Mesenchymal stem cell (in vitro differentiated cells and primary cell): Measurements from ENCODE around the gene TM4SF4.

ENCODE experiments used
- DNase-seq: peaks from one replicate; pipeline ENCODE4 v3.0.0-alpha.2; 2013
- H2AFZ ChIP-seq: one replicate; pipeline ENCODE4 v1.6.1; 2013; ENCODE audit warnings: low read depth, mild to moderate bottlenecking, control low read depth, inconsistent platforms, low read length, moderate library complexity
- H2AK5ac ChIP-seq: 2 replicates; pipeline ENCODE4 v1.6.1; 2013; ENCODE audit warnings: low read length, moderate library complexity, mild to moderate bottlenecking, inconsistent platforms; ENCODE audit not compliant: severe bottlenecking
- H2BK120ac ChIP-seq: one replicate; pipeline ENCODE4 v1.6.1; 2013; ENCODE audit warnings: low read depth, mild to moderate bottlenecking, inconsistent platforms, low read length, moderate library complexity
- H2BK12ac ChIP-seq, 2 experiments: one replicate each; pipeline ENCODE4 v1.6.1; 2013; ENCODE audit warnings: inconsistent platforms in 2 of 2, low read length in 2 of 2, mild to moderate bottlenecking in 2 of 2, moderate library complexity in 2 of 2, control low read depth in 1 of 2
- H2BK15ac ChIP-seq: one replicate; pipeline ENCODE4 v1.6.1; 2013; ENCODE audit warnings: mild to moderate bottlenecking, low read depth, inconsistent platforms; ENCODE audit not compliant: poor library complexity, severe bottlenecking
- H2BK5ac ChIP-seq: 2 replicates; pipeline ENCODE4 v1.6.1; 2013; ENCODE audit warnings: low read depth, mild to moderate bottlenecking, low read length, control low read depth, inconsistent platforms; ENCODE audit not compliant: poor library complexity, severe bottlenecking
- H3K14ac ChIP-seq, 2 experiments: one replicate each; pipeline ENCODE4 v1.6.1; 2013; ENCODE audit warnings: inconsistent platforms in 2 of 2, low read length in 2 of 2, control low read depth in 1 of 2, mild to moderate bottlenecking in 1 of 2, moderate library complexity in 1 of 2
- H3K18ac ChIP-seq, 2 experiments: one replicate each; pipeline ENCODE4 v1.6.1; 2013; ENCODE audit warnings: inconsistent platforms in 2 of 2, low read length in 2 of 2, control low read depth in 1 of 2, low read depth in 1 of 2, mild to moderate bottlenecking in 1 of 2
- H3K23ac ChIP-seq, 2 experiments: one replicate each; pipeline ENCODE4 v1.6.1; 2013; ENCODE audit warnings: inconsistent platforms in 2 of 2, low read length in 2 of 2, mild to moderate bottlenecking in 2 of 2, moderate library complexity in 2 of 2, control low read depth in 1 of 2
- H3K27ac ChIP-seq: 2 replicates; pipeline ENCODE4 v1.5.1; 2013; ENCODE audit warnings: mild to moderate bottlenecking, moderate library complexity, low read length, control low read depth, inconsistent platforms; ENCODE audit not compliant: poor library complexity, severe bottlenecking
- H3K27me3 ChIP-seq, 2 experiments: 2 replicates each; pipeline versions ENCODE4 v1.6.1 to v1.7.0; 2013; ENCODE audit warnings: low read length in 2 of 2, mild to moderate bottlenecking in 2 of 2, moderate library complexity in 2 of 2, control low read depth in 1 of 2, inconsistent platforms in 1 of 2; ENCODE audit not compliant: control insufficient read depth in 1 of 2, insufficient read depth in 1 of 2
- H3K36me3 ChIP-seq, 2 experiments: 2 replicates each; pipeline versions ENCODE4 v1.6.1 to v1.7.0; 2013; ENCODE audit warnings: low read length in 2 of 2, control low read depth in 1 of 2, inconsistent platforms in 1 of 2, low read depth in 1 of 2, mild to moderate bottlenecking in 1 of 2; ENCODE audit not compliant: insufficient read depth in 2 of 2, control insufficient read depth in 1 of 2
- H3K4ac ChIP-seq, 2 experiments: one replicate each; pipeline ENCODE4 v1.6.1; 2013; ENCODE audit warnings: inconsistent platforms in 2 of 2, low read length in 2 of 2, mild to moderate bottlenecking in 2 of 2, moderate library complexity in 2 of 2, control low read depth in 1 of 2, low read depth in 1 of 2
- H3K4me1 ChIP-seq: 2 replicates; pipeline ENCODE4 v1.6.1; 2013; ENCODE audit warnings: low read depth, low read length, control low read depth; ENCODE audit not compliant: control insufficient read depth, insufficient read depth
- H3K4me2 ChIP-seq: 2 replicates; pipeline ENCODE4 v1.6.1; 2013; ENCODE audit warnings: low read length, mild to moderate bottlenecking, inconsistent platforms; ENCODE audit not compliant: poor library complexity, severe bottlenecking
- H3K4me3 ChIP-seq, 2 experiments: 2 replicates each; pipeline versions ENCODE4 v1.5.1 to v1.7.0; 2013; ENCODE audit warnings: low read length in 2 of 2, mild to moderate bottlenecking in 2 of 2, control low read depth in 1 of 2, low read depth in 1 of 2; ENCODE audit not compliant: insufficient read depth in 1 of 2
- H3K79me1 ChIP-seq: replicated peaks from 2 replicates; pipeline ENCODE4 v1.6.1; 2013; ENCODE audit warnings: mild to moderate bottlenecking, control low read depth, low read length, inconsistent platforms; ENCODE audit not compliant: poor library complexity, severe bottlenecking
- H3K9ac ChIP-seq: 2 replicates; pipeline ENCODE4 v1.7.0; 2013; ENCODE audit warnings: mild to moderate bottlenecking, low read length, moderate library complexity
- H3K9me3 ChIP-seq: 2 replicates; pipeline ENCODE4 v1.7.0; 2013; ENCODE audit warnings: mild to moderate bottlenecking, low read length; ENCODE audit not compliant: control insufficient read depth
- H4K8ac ChIP-seq: one replicate; pipeline ENCODE4 v1.6.1; 2013; ENCODE audit warnings: inconsistent platforms, mild to moderate bottlenecking, low read length, moderate library complexity
- H4K91ac ChIP-seq: one replicate; pipeline ENCODE4 v1.6.1; 2013; ENCODE audit warnings: mild to moderate bottlenecking, low read length, inconsistent platforms
- WGBS: methylation state at CpG from one replicate; pipeline ENCODE4 v1.1.7; 2013; ENCODE audit warnings: mixed read lengths; 5-methylcytosine and 5-hydroxymethylcytosine counted together

The TM4SF4 gene

GRCh38 chr3:149449182-149449581 is 25.3 kb upstream of the TM4SF4 start:
- no peak overlapping the region for H3K4me3 ChIP-seq
- H3K79me1 ChIP-seq: no peaks in the 10 kb centered on the region
- no peak overlapping the region for H4K8ac ChIP-seq
- no peaks in the 10 kb centered on the region for H3K36me3 ChIP-seq
- no peak overlapping the region for H3K9ac ChIP-seq
- no peak overlapping the region for H2BK12ac ChIP-seq
- H2AFZ ChIP-seq: no peak overlapping the region
- H3K4me1 ChIP-seq: peaks cover 7% of the 10 kb centered on the region
- no peak overlapping the region for H3K4me2 ChIP-seq
- H3K9me3 ChIP-seq: peaks cover 9% of the 10 kb centered on the region
- H3K14ac ChIP-seq: no peak overlapping the region
- peak overlapping the region; percentile 85 for H3K27ac ChIP-seq
- no peak overlapping the region for H3K4ac ChIP-seq
- H2AK5ac ChIP-seq: peak overlapping the region; percentile 19
- no peak overlapping the region for H2BK15ac ChIP-seq
- H3K23ac ChIP-seq: no peak overlapping the region
- peak overlapping the region; percentile 67 for H2BK5ac ChIP-seq
- no CpG with 5 or more reads among the region's 3 CpGs for WGBS
- no peak overlapping the region for H4K91ac ChIP-seq
- no peaks in the 10 kb centered on the region for H3K27me3 ChIP-seq
- no peak overlapping the region for H3K18ac ChIP-seq
- H2BK120ac ChIP-seq: no peak overlapping the region
- DNase-seq: no peak

- Histone ChIP-seq H3K18ac (no peak overlapping the region), H3K4me2 (no peak overlapping the region), H3K4me3 (no peak overlapping the region), H3K79me1 (no peaks in the 10 kb centered on the region), H3K4ac (no peak overlapping the region), H2BK12ac (peak overlapping the region in 1 of 2 experiments; percentile 55), H3K14ac (peak overlapping the region in 1 of 2 experiments; percentile 62), H2BK5ac (no peak overlapping the region), H2BK15ac (no peak overlapping the region), H3K4me1 (peaks cover 7% of the 10 kb centered on the region), H3K27ac (peak overlapping the region; percentile 76), H3K9me3 (peaks cover 9% of the 10 kb centered on the region), H2BK120ac (no peak overlapping the region), H3K27me3 (no peaks in the 10 kb centered on the region), H3K36me3 (no peaks in the 10 kb centered on the region), H4K91ac (no peak overlapping the region), H2AK5ac (no peak overlapping the region), H3K9ac (no peak overlapping the region), H2AFZ (no peak overlapping the region), H4K8ac (no peak overlapping the region), H3K23ac (no peak overlapping the region)
- no peak for DNase-seq
- WGBS: 57% methylated on average over 4 of the region's 4 CpGs
Measured at GRCh38 chr3:149449799-149450198, 24.7 kb upstream of the TM4SF4 start.

DNA sequence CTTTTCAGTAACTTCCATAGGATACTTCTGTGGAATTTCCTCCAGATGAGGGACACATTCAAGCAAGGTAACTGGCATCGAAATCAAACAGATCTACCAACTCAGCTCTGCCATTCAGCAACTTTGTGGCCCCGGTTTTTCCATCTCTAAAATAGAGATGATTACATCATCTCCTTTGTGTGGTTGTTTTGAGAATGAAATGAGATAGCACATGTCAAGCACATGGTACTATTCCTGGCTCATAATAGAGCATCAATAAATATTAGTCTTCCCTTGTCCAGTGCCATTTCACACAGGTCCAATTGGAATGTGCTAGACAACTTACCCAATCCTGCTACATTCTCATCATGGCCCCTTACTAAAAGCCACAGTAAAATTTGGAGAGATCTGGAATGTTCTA is 24.2 kb upstream of the TM4SF4 start:
- Histone ChIP-seq H3K36me3 (no peaks in the 10 kb centered on the region), H3K4me1 (peaks cover 7% of the 10 kb centered on the region), H3K14ac (no peak overlapping the region), H3K9ac (no peak overlapping the region), H3K27ac (peak overlapping the region; percentile 76), H2BK120ac (no peak overlapping the region), H2AK5ac (no peak overlapping the region), H2AFZ (no peak overlapping the region), H4K91ac (no peak overlapping the region), H3K23ac (no peak overlapping the region), H3K18ac (no peak overlapping the region), H2BK15ac (no peak overlapping the region), H3K4me3 (no peak overlapping the region), H3K27me3 (no peaks in the 10 kb centered on the region), H4K8ac (no peak overlapping the region), H2BK12ac (no peak overlapping the region), H3K4ac (no peak overlapping the region), H3K4me2 (no peak overlapping the region), H3K79me1 (no peaks in the 10 kb centered on the region), H3K9me3 (peaks cover 9% of the 10 kb centered on the region), H2BK5ac (no peak overlapping the region)
- 100% methylated on average over 1 of the region's 2 CpGs for WGBS
- DNase-seq: no peak

- H3K23ac ChIP-seq: no peak overlapping the region
- H4K8ac ChIP-seq: no peak overlapping the region
- H3K4ac ChIP-seq: no peak overlapping the region
- peaks cover 7% of the 10 kb centered on the region for H3K4me1 ChIP-seq
- H3K36me3 ChIP-seq: no peaks in the 10 kb centered on the region
- H2AFZ ChIP-seq: no peak overlapping the region
- H2BK120ac ChIP-seq: no peak overlapping the region
- WGBS: 89% methylated on average over 3 of the region's 3 CpGs
- no peak overlapping the region for H3K4me3 ChIP-seq
- H2BK12ac ChIP-seq: no peak overlapping the region
- H3K79me1 ChIP-seq: no peaks in the 10 kb centered on the region
- peak overlapping the region; percentile 23 for H2AK5ac ChIP-seq
- H2BK15ac ChIP-seq: no peak overlapping the region
- no peak overlapping the region for H3K9ac ChIP-seq
- peaks cover 9% of the 10 kb centered on the region for H3K9me3 ChIP-seq
- H3K18ac ChIP-seq: no peak overlapping the region
- H3K4me2 ChIP-seq: no peak overlapping the region
- H3K14ac ChIP-seq: no peak overlapping the region
- no peak overlapping the region for H4K91ac ChIP-seq
- H2BK5ac ChIP-seq: no peak overlapping the region
- no peaks in the 10 kb centered on the region for H3K27me3 ChIP-seq
- no peak overlapping the region for H3K27ac ChIP-seq
- DNase-seq: no peak
Measured at GRCh38 chr3:149452036-149452435, 22.5 kb upstream of the TM4SF4 start.
